Neutrophil (primary cell): ENCODE results near the gene CITED4.

Source experiments
- H3K27ac ChIP-seq: fragments of 200-600 bp; sonication (generic); 2 replicates; pipeline ENCODE4 v1.5.1; 2016; ENCODE audit warnings: mild to moderate bottlenecking, moderate library complexity
- H3K27me3 ChIP-seq: fragments of 200-600 bp; sonication (generic); 2 replicates; pipeline ENCODE4 v1.6.0; 2016; ENCODE audit warnings: mild to moderate bottlenecking
- H3K36me3 ChIP-seq: fragments of 200-600 bp; sonication (generic); 2 replicates; pipeline ENCODE4 v1.5.1; 2017
- H3K4me1 ChIP-seq, 2 experiments: fragments of 200-600 bp in 1 of 2; sonication (generic) in 1 of 2; 1 replicate in 1 of 2; 2 replicates in 1 of 2; pipeline versions ENCODE4 v1.5.1 to v1.6.1; 2013 to 2016; ENCODE audit warnings: low read depth in 1 of 2, low read length in 1 of 2, mild to moderate bottlenecking in 1 of 2, moderate library complexity in 1 of 2; ENCODE audit not compliant: control insufficient read depth in 1 of 2, insufficient read depth in 1 of 2
- H3K4me3 ChIP-seq, 2 experiments: fragments of 200-600 bp in 1 of 2; sonication (generic) in 1 of 2; 1 replicate in 1 of 2; 2 replicates in 1 of 2; pipeline ENCODE4 v1.5.1; 2013 to 2016; ENCODE audit warnings: low read depth in 1 of 2, low read length in 1 of 2, mild to moderate bottlenecking in 1 of 2, moderate library complexity in 1 of 2
- H3K9me3 ChIP-seq: fragments of 200-600 bp; sonication (generic); 2 replicates; pipeline ENCODE4 v1.5.1; 2016
- TF ChIP-seq, protein P1 (sequence below): fragments of 200-600 bp; sonication (generic); IDR thresholded peaks from 2 replicates; pipeline ENCODE4 v1.5.1; 2016; ENCODE audit warnings: antibody characterized with exemption

Gene CITED4

DNA sequence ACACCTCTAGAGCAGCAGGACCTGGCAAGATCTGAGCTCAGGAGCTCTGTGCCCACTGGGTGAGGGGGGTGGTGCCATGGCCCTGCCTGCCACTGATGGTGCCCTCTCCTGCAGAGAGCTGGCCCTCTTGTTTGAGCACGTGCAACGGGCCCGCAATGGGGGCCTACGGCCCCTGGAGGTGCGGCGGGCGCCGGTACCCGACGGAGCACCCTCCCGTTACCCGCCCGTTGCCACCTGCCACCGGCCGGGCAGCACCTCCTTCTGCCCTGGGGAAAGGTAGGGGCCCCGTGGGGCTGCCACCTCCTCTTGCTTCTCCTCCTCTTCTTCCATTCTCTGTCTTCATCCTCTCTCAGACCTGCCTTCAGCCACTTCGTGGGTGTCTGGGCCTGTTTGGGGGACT, 38.2 kb downstream of the CITED4 start:
- H3K27ac ChIP-seq = no peak overlapping the region
- peaks cover 15% of the 10 kb centered on the region for H3K27me3 ChIP-seq
- no peaks in the 10 kb centered on the region for H3K9me3 ChIP-seq
- no peaks in the 10 kb centered on the region for H3K36me3 ChIP-seq
- peaks cover 17 to 18% of the 10 kb centered on the region in 2 experiments for H3K4me1 ChIP-seq
- TF ChIP-seq, protein P1, sequence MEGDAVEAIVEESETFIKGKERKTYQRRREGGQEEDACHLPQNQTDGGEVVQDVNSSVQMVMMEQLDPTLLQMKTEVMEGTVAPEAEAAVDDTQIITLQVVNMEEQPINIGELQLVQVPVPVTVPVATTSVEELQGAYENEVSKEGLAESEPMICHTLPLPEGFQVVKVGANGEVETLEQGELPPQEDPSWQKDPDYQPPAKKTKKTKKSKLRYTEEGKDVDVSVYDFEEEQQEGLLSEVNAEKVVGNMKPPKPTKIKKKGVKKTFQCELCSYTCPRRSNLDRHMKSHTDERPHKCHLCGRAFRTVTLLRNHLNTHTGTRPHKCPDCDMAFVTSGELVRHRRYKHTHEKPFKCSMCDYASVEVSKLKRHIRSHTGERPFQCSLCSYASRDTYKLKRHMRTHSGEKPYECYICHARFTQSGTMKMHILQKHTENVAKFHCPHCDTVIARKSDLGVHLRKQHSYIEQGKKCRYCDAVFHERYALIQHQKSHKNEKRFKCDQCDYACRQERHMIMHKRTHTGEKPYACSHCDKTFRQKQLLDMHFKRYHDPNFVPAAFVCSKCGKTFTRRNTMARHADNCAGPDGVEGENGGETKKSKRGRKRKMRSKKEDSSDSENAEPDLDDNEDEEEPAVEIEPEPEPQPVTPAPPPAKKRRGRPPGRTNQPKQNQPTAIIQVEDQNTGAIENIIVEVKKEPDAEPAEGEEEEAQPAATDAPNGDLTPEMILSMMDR = no peak
- H3K4me3 ChIP-seq = no peak overlapping the region

DNA sequence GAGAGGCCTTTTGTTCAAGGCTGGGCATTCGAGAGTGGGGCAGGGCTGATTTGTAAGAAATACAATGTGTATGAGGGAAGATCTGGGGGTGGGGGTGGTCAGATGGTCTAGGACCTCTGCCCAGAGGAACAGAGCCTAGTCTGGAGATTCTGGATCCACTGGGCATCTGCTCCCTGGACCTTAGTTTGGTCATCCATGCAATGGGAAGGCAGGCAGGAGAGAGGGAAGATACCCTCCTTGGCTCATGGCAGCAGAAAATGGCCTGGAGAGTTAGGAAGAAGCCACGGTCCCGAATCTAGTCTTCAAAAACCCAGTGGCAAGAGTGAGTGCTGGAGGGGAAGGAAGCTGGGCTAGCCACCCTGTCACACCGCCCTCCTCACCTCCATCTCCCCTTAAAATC, 38.8 kb downstream of the CITED4 start:
- H3K36me3 ChIP-seq = no peaks in the 10 kb centered on the region
- TF ChIP-seq, protein P1 = no peak
- H3K27me3 ChIP-seq = peaks cover 22% of the 10 kb centered on the region
- H3K4me1 ChIP-seq = peaks cover 22% of the 10 kb centered on the region in 2 experiments
- no peaks in the 10 kb centered on the region for H3K9me3 ChIP-seq
- no peak overlapping the region for H3K4me3 ChIP-seq
- no peak overlapping the region for H3K27ac ChIP-seq

DNA sequence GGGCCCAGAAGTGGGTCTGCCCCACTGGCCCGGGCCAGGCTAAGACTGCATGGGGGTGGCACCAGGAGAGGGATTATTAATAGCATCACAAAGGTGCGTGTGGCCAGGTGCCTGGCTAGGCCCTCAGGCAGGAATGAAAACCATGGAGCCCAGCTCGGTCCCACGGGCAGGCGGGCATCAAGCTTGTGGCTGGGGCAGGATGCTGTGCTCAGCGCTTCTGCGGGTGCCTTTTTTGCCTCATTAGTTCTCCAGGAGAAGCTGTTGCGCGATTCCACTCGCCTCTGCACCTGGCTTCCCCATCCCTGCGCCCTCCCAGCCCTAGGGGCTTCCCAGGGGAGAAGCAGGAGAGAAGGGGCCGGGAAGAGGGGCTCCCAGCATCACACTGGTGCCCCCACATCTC, 39.3 kb downstream of the CITED4 start:
- TF ChIP-seq, protein P1 = no peak
- Histone ChIP-seq H3K27ac (no peak overlapping the region), H3K9me3 (no peaks in the 10 kb centered on the region), H3K4me1 (peaks cover 25% of the 10 kb centered on the region in 2 experiments), H3K4me3 (no peak overlapping the region), H3K27me3 (peaks cover 26% of the 10 kb centered on the region), H3K36me3 (no peaks in the 10 kb centered on the region)

DNA sequence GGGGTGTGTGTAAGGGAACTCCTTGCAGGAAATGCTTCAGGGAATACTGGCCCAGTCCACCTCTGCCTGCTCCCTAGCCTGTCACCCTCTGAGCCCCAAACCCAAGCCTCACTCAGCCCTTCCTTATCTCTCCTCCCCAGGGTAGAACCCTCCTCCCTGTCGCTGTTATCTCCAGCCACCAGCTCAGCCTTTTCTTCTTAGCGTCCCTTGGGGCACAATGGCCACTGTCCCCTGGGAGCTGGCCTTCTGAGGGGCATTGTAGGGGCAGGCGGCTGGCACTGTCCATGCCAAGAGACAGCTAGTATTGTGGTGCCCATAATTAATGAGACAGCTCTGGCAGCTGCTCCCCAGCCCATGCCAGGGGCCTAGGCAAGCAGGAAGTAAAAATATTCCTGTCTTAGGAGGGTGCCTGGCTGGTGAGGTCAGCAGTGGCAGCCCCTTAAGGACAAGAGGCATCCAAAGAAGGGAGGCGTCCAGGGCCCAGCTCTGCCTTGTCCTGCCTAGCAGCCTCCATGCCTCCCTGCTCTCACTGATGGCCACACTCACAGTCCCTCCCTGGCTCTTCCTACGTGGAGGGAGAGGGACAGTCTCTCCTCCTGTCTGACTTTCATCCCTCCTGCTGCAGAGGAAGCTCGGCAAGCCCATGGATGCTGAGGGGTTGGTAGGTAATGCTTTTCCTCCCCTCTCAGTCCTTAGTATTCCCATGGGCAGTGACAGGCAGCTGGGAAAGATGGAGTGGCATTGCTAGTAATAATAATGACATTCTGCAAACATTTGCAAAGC, 41.1 kb downstream of the CITED4 start:
- H3K27me3 ChIP-seq = peaks cover 44% of the 10 kb centered on the region
- no peaks in the 10 kb centered on the region for H3K9me3 ChIP-seq
- H3K4me1 ChIP-seq = peaks cover 18 to 19% of the 10 kb centered on the region in 2 experiments
- H3K36me3 ChIP-seq = no peaks in the 10 kb centered on the region
- no peak overlapping the region for H3K27ac ChIP-seq
- TF ChIP-seq, protein P1 = no peak
- H3K4me3 ChIP-seq = no peak overlapping the region

DNA sequence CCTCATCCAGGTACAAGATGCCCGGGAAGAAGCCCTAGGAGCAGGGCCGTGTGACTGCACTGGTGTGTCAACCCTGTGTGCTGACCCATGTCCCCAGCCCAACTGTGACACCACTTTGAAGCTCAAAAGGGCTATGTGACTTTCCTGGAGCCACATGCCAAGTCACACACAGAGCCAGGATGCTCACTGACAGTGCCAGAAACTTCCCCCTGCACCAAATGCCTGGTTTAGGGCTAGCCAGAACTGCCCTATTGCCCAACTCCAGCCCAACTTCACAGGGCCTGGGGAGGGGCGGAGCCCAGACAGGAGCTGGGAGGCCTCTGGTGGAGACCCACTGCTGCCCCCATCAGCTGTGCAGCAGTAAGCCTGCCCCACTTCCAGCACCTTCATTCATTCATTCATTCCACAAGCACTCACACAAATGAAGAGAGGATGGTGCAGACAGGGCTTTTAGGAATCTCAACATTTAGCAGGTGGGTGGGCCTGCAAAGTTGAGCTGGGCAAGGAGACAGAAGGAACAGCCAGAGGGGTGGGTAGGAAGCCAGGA, 41.8 kb downstream of the CITED4 start:
- Histone ChIP-seq H3K27ac (no peak overlapping the region), H3K4me1 (peaks cover 10 to 11% of the 10 kb centered on the region in 2 experiments), H3K9me3 (no peaks in the 10 kb centered on the region), H3K27me3 (peaks cover 52% of the 10 kb centered on the region), H3K4me3 (no peak overlapping the region), H3K36me3 (no peaks in the 10 kb centered on the region)
- TF ChIP-seq, protein P1 = no peak
